ENCODE results near the gene MAN1A1. TPM values are rescaled to one million over a fixed set of nuclear protein-coding genes. Genes with fewer than 3 reads are reported as not detected.

Gene MAN1A1
- total RNA-seq, 2 donors from 2014 or later: 24.8 to 35.8 TPM

DNA sequence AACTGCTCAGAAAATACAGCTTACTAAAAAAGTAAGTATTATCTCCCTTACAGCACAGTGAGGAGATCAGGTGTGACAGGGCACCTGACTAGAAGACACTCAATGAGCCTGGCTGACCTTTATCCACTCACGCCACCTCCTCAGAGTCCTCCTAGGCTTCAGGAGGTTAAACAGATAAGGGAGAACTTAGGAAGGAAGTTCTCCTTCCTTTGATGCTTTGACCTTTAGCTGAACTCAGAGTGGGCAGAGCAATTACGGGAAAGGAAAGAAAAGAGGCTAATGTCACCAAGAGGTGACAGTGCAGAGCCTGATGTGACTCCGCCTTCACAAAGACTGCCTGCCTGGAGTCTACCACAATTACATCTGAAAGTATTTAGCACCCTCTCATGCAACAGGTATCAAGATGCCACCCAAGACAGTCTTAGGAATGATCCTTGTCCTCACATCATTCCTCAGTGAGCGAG is 36.7 kb downstream of the MAN1A1 start:
- Histone ChIP-seq H3K4me3 (no peak overlapping the region), H3K27me3 (no peaks in the 10 kb centered on the region), H3K36me3 (no peaks in the 10 kb centered on the region), H3K9me3 (no peaks in the 10 kb centered on the region), H3K27ac (no peak overlapping the region), H3K4me1 (peaks cover 0 to 29% of the 10 kb centered on the region in 2 donors)
- DNase-seq (ENCODE audit: low spot score): no peak
- TF ChIP-seq, protein P1, sequence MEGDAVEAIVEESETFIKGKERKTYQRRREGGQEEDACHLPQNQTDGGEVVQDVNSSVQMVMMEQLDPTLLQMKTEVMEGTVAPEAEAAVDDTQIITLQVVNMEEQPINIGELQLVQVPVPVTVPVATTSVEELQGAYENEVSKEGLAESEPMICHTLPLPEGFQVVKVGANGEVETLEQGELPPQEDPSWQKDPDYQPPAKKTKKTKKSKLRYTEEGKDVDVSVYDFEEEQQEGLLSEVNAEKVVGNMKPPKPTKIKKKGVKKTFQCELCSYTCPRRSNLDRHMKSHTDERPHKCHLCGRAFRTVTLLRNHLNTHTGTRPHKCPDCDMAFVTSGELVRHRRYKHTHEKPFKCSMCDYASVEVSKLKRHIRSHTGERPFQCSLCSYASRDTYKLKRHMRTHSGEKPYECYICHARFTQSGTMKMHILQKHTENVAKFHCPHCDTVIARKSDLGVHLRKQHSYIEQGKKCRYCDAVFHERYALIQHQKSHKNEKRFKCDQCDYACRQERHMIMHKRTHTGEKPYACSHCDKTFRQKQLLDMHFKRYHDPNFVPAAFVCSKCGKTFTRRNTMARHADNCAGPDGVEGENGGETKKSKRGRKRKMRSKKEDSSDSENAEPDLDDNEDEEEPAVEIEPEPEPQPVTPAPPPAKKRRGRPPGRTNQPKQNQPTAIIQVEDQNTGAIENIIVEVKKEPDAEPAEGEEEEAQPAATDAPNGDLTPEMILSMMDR (IDR thresholded peaks at IDR 0.05): no peak

DNA sequence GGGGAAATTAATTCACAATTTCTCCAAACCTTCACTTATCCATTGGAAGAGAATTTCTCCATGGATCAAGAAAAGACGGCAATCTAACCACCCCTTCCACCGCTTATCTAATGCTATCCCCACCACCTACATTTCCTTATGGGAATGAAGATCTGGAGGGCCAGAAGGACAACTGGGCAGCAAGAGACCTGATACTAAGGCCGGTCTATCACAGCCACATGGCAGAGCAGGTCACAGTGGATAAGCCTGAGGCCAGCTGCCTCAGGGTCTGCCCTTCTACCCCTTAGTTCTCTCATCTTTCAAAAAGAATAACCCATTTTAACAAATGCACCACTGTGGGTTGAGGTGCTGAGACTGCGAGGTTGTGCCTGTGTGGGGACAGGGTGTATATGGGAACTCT is 37.1 kb downstream of the MAN1A1 start:
- DNase-seq (ENCODE audit: low spot score): no peak
- Histone ChIP-seq H3K9me3 (no peaks in the 10 kb centered on the region), H3K27me3 (no peaks in the 10 kb centered on the region), H3K4me1 (peaks cover 0 to 29% of the 10 kb centered on the region in 2 donors), H3K4me3 (no peak overlapping the region), H3K36me3 (no peaks in the 10 kb centered on the region), H3K27ac (no peak overlapping the region)
- TF ChIP-seq, protein P1 (IDR thresholded peaks at IDR 0.05): no peak

DNA sequence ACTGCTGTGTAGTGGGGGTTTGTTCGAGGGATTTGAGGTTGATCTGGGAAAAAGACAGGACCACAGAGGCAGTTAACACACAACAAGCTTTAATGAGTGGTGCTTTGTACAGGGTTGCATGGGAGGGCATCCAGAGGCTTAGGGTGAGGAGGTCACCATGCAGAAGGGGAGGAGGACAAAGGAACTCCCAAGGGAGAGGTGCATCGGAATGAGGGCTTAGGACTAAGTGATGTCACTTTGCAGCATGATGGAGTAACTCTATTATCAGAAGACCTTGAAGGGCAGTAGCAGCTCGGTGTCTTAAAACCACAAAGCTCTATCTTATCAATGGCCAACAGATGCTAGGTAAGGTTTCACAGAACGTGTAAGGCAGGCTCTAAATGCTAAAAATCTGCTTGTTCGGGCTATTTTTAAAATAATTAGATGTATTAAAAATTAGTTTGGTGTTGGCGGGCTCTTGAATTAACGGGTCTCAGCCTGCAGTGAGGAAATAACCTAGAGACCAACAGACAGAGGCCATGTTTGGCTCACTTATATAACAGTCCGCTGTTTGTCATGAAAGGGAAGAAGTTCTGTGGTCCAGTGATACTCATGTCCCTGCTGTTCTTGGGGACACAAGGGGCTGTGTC is 37.9 kb downstream of the MAN1A1 start:
- H3K27ac ChIP-seq: no peak overlapping the region
- no peaks in the 10 kb centered on the region for H3K9me3 ChIP-seq
- no peaks in the 10 kb centered on the region for H3K27me3 ChIP-seq
- TF ChIP-seq, protein P1 (IDR thresholded peaks at IDR 0.05): no peak
- no peak overlapping the region for H3K4me3 ChIP-seq
- no peak for DNase-seq (ENCODE audit: low spot score)
- peaks cover 0 to 29% of the 10 kb centered on the region in 2 donors for H3K4me1 ChIP-seq
- H3K36me3 ChIP-seq: no peaks in the 10 kb centered on the region

DNA sequence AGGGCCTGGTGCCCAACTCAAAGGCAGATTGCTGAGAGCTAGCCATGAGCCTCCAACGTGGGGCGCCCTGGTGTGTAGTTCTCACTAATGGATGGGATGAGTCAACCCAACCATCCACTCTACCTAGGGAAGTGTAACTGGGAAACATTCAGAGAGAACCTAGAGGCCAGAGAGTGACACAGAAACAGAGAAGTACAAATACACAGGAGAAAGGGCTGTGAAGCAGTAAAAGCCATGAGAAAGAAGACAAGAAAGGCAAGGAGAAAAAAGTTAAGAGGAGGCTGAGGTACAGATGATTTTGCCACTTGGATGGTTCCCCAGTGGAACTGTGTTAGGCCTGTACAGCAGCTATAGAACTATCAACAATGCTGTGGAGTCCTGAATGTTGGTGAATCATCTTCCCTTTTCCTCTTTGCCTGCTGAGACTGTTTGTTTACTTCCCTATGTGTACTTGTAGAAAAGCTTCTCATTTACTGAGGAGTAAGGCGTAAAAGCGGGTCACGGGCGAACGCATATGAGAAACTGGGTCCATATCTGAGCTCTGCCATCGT is 39.0 kb downstream of the MAN1A1 start:
- no peak for DNase-seq (ENCODE audit: low spot score)
- TF ChIP-seq, protein P1 (IDR thresholded peaks at IDR 0.05): no peak
- Histone ChIP-seq H3K4me1 (peaks cover 0 to 29% of the 10 kb centered on the region in 2 donors), H3K27me3 (no peaks in the 10 kb centered on the region), H3K4me3 (no peak overlapping the region), H3K27ac (no peak overlapping the region), H3K36me3 (no peaks in the 10 kb centered on the region), H3K9me3 (no peaks in the 10 kb centered on the region)

DNA sequence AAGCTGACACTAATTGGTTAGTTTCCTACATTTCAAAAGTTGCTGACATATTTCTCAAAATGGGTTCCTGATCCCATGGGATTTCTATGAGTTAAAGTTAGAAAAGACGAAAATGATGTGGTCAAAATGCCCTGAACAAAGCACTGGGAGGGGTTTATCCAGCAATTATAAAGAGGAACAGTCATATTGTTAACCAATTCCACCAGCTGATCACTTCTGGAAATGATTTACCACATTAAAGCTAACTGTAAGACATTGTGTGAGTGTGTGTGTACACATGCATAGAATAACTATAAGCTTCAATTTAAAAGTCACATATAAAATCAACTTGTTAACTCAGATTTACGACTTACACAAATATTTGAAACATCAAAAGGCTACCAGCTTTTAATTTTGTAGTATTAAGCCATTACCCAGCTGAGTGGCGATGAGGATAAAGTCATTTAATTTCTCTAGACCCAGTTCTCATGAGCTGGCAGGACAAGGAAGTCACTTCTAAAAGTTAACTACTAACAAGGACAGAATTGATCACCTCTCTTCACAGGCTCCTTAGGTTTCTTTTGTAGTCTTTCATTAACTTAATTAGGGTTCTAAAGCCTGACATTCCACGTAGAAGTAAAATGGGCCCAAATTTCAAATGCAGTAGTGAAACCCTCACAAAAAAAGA is 40.4 kb downstream of the MAN1A1 start:
- no peak for DNase-seq (ENCODE audit: low spot score)
- H3K27me3 ChIP-seq: no peaks in the 10 kb centered on the region
- no peaks in the 10 kb centered on the region for H3K36me3 ChIP-seq
- no peak overlapping the region for H3K27ac ChIP-seq
- TF ChIP-seq, protein P1 (IDR thresholded peaks at IDR 0.05): no peak
- peaks cover 0 to 20% of the 10 kb centered on the region in 2 donors for H3K4me1 ChIP-seq
- no peaks in the 10 kb centered on the region for H3K9me3 ChIP-seq
- H3K4me3 ChIP-seq: no peak overlapping the region

Measured in right atrium auricular region (tissue), 2 donors.